WTC11 (cell line): Measurements from ENCODE around the gene CDKN1C. TPM values are rescaled to one million over a fixed set of nuclear protein-coding genes. Genes with fewer than 3 reads are reported as not detected.

ENCODE experiments used
- ATAC-seq: fragments of 200-7000 bp; cut with Tn5 transposase; 2 replicates; pipeline ENCODE4 v1.10.0; 2021; ENCODE audit warnings: mild to moderate bottlenecking, moderate library complexity
- CTCF ChIA-PET: fragments of 300-600 bp; sonication (Branson Sonifier 250); formaldehyde crosslinking; loops from one replicate; lab custom pipeline; 2021; ENCODE audit warnings: antibody characterized with exemption; lab: Charles Lee
- POLR2A ChIA-PET: fragments of 350-600 bp; sonication (Branson Sonifier 250); formaldehyde crosslinking; loops from one replicate; lab custom pipeline; 2021; ENCODE audit warnings: antibody characterized with exemption; lab: Charles Lee
- DNase-seq: peaks from one replicate; pipeline ENCODE4 v3.0.0; 2021; ENCODE audit warnings: low spot score
- H3K27ac Mint-ChIP-seq: 2 replicates; pipeline ENCODE4 v1.8.0; 2021; ENCODE audit warnings: mixed read lengths
- H3K27me3 Mint-ChIP-seq: 2 replicates; pipeline ENCODE4 v1.8.0; 2021; ENCODE audit warnings: low read depth, mild to moderate bottlenecking, moderate library complexity, mixed read lengths
- H3K36me3 Mint-ChIP-seq: 2 replicates; pipeline ENCODE4 v1.8.0; 2021; ENCODE audit warnings: mixed read lengths
- H3K4me1 Mint-ChIP-seq: 2 replicates; pipeline ENCODE4 v1.8.0; 2022; ENCODE audit warnings: mixed read lengths
- H3K4me3 Mint-ChIP-seq: 2 replicates; pipeline ENCODE4 v1.8.0; 2021; ENCODE audit warnings: mild to moderate bottlenecking, moderate library complexity, mixed read lengths
- H3K9me3 Mint-ChIP-seq: 2 replicates; pipeline ENCODE4 v1.8.0; 2021; ENCODE audit warnings: mixed read lengths
- ATF3 ChIP-seq: sonication (generic); formaldehyde crosslinking; conservative IDR thresholded peaks from 2 replicates; pipeline ENCODE4 v1.8.1; 2022; ENCODE audit warnings: mild to moderate bottlenecking, missing genetic modification reagents
- CBFB ChIP-seq: sonication (generic); formaldehyde crosslinking; IDR thresholded peaks from 2 replicates; pipeline ENCODE4 v1.8.1; 2022; ENCODE audit warnings: mild to moderate bottlenecking, low read depth, missing genetic modification reagents
- CREM ChIP-seq: sonication (generic); formaldehyde crosslinking; IDR thresholded peaks from 2 replicates; pipeline ENCODE4 v1.8.1; 2022; ENCODE audit warnings: mild to moderate bottlenecking, missing genetic modification reagents, moderate library complexity
- E2F1 ChIP-seq: sonication (generic); formaldehyde crosslinking; IDR thresholded peaks from 2 replicates; pipeline ENCODE4 v1.8.0; 2022; ENCODE audit warnings: mild to moderate bottlenecking, missing genetic modification reagents
- E2F4 ChIP-seq: sonication (generic); formaldehyde crosslinking; IDR thresholded peaks from 2 replicates; pipeline ENCODE4 v1.8.1; 2022; ENCODE audit warnings: low read depth, mild to moderate bottlenecking, moderate library complexity, missing genetic modification reagents, borderline replicate concordance
- E2F5 ChIP-seq: sonication (generic); formaldehyde crosslinking; IDR thresholded peaks from 2 replicates; pipeline ENCODE4 v1.8.1; 2022; ENCODE audit warnings: mild to moderate bottlenecking, moderate library complexity, missing genetic modification reagents
- EMX1 ChIP-seq: fragments of 250-450 bp; sonication (Bioruptor Pico); IDR thresholded peaks from 2 replicates; pipeline ENCODE4 v1.8.0; 2021; ENCODE audit warnings: mild to moderate bottlenecking
- FOXP1 ChIP-seq: sonication (generic); formaldehyde crosslinking; IDR thresholded peaks from 2 replicates; pipeline ENCODE4 v1.8.0; 2022; ENCODE audit warnings: missing genetic modification reagents, mild to moderate bottlenecking, moderate library complexity, borderline replicate concordance
- GTF2I ChIP-seq: fragments of 250-450 bp; sonication (Bioruptor Pico); conservative IDR thresholded peaks from 2 replicates; pipeline ENCODE4 v1.4.0; 2021; ENCODE audit warnings: mild to moderate bottlenecking
- HMGA2 ChIP-seq: fragments of 250-450 bp; sonication (Bioruptor Pico); IDR thresholded peaks from 2 replicates; pipeline ENCODE4 v1.4.0; 2021; ENCODE audit warnings: mild to moderate bottlenecking, moderate library complexity
- IRF1 ChIP-seq: sonication (generic); formaldehyde crosslinking; IDR thresholded peaks from 2 replicates; pipeline ENCODE4 v1.8.0; 2023; ENCODE audit warnings: missing genetic modification reagents
- JAZF1 ChIP-seq: fragments of 250-450 bp; sonication (Bioruptor Pico); IDR thresholded peaks from 2 replicates; pipeline ENCODE4 v1.9.0; 2021; ENCODE audit warnings: moderate library complexity, mild to moderate bottlenecking, inconsistent platforms
- PRDM15 ChIP-seq: sonication (generic); formaldehyde crosslinking; IDR thresholded peaks from 2 replicates; pipeline ENCODE4 v1.8.0; 2022; ENCODE audit warnings: missing genetic modification reagents
- PREB ChIP-seq: sonication (generic); formaldehyde crosslinking; IDR thresholded peaks from 2 replicates; pipeline ENCODE4 v1.8.1; 2022; ENCODE audit warnings: mild to moderate bottlenecking, missing genetic modification reagents, moderate library complexity, borderline replicate concordance
- RORB ChIP-seq: fragments of 250-450 bp; sonication (Bioruptor Pico); IDR thresholded peaks from 2 replicates; pipeline ENCODE4 v1.9.0; 2021; ENCODE audit warnings: mild to moderate bottlenecking
- SMAD3 ChIP-seq: sonication (generic); formaldehyde crosslinking; IDR thresholded peaks from 2 replicates; pipeline ENCODE4 v1.8.0; 2022; ENCODE audit warnings: missing genetic modification reagents, mild to moderate bottlenecking, borderline replicate concordance
- SP1 ChIP-seq: sonication (generic); formaldehyde crosslinking; conservative IDR thresholded peaks from 2 replicates; pipeline ENCODE4 v1.8.1; 2022; ENCODE audit warnings: missing genetic modification reagents
- TCF7 ChIP-seq: sonication (generic); formaldehyde crosslinking; IDR thresholded peaks from 2 replicates; pipeline ENCODE4 v1.8.0; 2022; ENCODE audit warnings: mild to moderate bottlenecking, low read depth, missing genetic modification reagents, moderate library complexity
- TP53 ChIP-seq: sonication (generic); formaldehyde crosslinking; IDR thresholded peaks from 2 replicates; pipeline ENCODE4 v1.8.1; 2023; ENCODE audit warnings: mild to moderate bottlenecking, missing genetic modification reagents
- ZNF219 ChIP-seq: sonication (generic); formaldehyde crosslinking; IDR thresholded peaks from 2 replicates; pipeline ENCODE4 v1.8.0; 2023; ENCODE audit warnings: missing genetic modification reagents, mild to moderate bottlenecking, borderline replicate concordance
- ZNF232 ChIP-seq: sonication (generic); formaldehyde crosslinking; IDR thresholded peaks from 2 replicates; pipeline ENCODE4 v1.8.0; 2022; ENCODE audit warnings: mild to moderate bottlenecking, missing genetic modification reagents
- ZNF396 ChIP-seq: fragments of 250-450 bp; sonication (Bioruptor Pico); IDR thresholded peaks from 2 replicates; pipeline ENCODE4 v1.8.0; 2021; ENCODE audit warnings: mild to moderate bottlenecking, moderate library complexity, borderline replicate concordance
- ZNF425 ChIP-seq: fragments of 250-450 bp; sonication (Bioruptor Pico); conservative IDR thresholded peaks from 2 replicates; pipeline ENCODE4 v1.9.0; 2021; ENCODE audit warnings: mild to moderate bottlenecking
- total RNA-seq: library from RNA; stranded (reverse); gene quantifications from 3 replicates; pipeline ENCODE4 v1.2.3, GENCODE V29; 2021

The CDKN1C gene
- total RNA-seq, 1 experiment from 2014 or later: 25.0 TPM

- H3K27ac Mint-ChIP-seq: no peak overlapping the region
- H3K27me3 Mint-ChIP-seq: peaks cover 42% of the 10 kb centered on the region
- POLR2A ChIA-PET: no interaction called here
- TF ChIP-seq TP53 (no peak), E2F5 (CRISPR knock-in tag) (no peak), SP1 (CRISPR knock-in tag) (no peak), GTF2I (CRISPR knock-in tag) (no peak), HMGA2 (CRISPR knock-in tag) (no peak), E2F1 (CRISPR knock-in tag) (no peak), ATF3 (no peak), RORB (CRISPR knock-in tag) (no peak), FOXP1 (CRISPR knock-in tag) (no peak), CBFB (CRISPR knock-in tag) (no peak), ZNF232 (CRISPR knock-in tag) (no peak), SMAD3 (CRISPR knock-in tag) (no peak), IRF1 (no peak)
- H3K9me3 Mint-ChIP-seq: no peaks in the 10 kb centered on the region
- CTCF ChIA-PET: no interaction called here
- DNase-seq: no peak
- H3K4me3 Mint-ChIP-seq: no peak overlapping the region
- 0 out of 2 replicates have a peak, but pooled peaks cover 3% of the 10 kb centered on the region for H3K36me3 Mint-ChIP-seq
- ATAC-seq: no peak
- H3K4me1 Mint-ChIP-seq: peaks cover 7% of the 10 kb centered on the region
These were observed 41.1 kb upstream of the CDKN1C start for GRCh38 chr11:2926611-2927051.

GRCh38 chr11:2924821-2925675 is 39.5 kb upstream of the CDKN1C start:
- Mint-ChIP-seq H3K4me3 (no peak overlapping the region), H3K36me3 (0 out of 2 replicates have a peak, but pooled peaks cover 3% of the 10 kb centered on the region), H3K27me3 (peaks cover 35% of the 10 kb centered on the region), H3K27ac (no peak overlapping the region), H3K4me1 (peaks cover 4% of the 10 kb centered on the region), H3K9me3 (no peaks in the 10 kb centered on the region)
- CTCF ChIA-PET: interaction anchor here (1.0 to 1.5 kb wide), 2 partner anchors 32 to 96 kb away, joined by 4 to 5 read pairs; no protein-coding TSS in a partner anchor
- no peak for DNase-seq
- ATAC-seq: no peak
- POLR2A ChIA-PET: no interaction called here
- no peak for TF ChIP-seq ZNF396 (CRISPR knock-in tag)
- no peak for TF ChIP-seq PRDM15 (CRISPR knock-in tag)
- TF ChIP-seq ZNF425 (CRISPR knock-in tag): no peak
- TF ChIP-seq EMX1 (CRISPR knock-in tag): no peak
- TF ChIP-seq ZNF219 (CRISPR knock-in tag): no peak
- TF ChIP-seq CREM (CRISPR knock-in tag): no peak
- no peak for TF ChIP-seq TCF7 (CRISPR knock-in tag)
- TF ChIP-seq PREB (CRISPR knock-in tag): no peak
- TF ChIP-seq E2F4 (CRISPR knock-in tag): no peak
- no peak for TF ChIP-seq JAZF1 (CRISPR knock-in tag)
